GM06990 (cell line): ENCODE data around the gene CCDC88C.

Experiments
- DNase-seq: peaks from one replicate; pipeline ENCODE4 v3.0.0-alpha.2; 2011; ENCODE audit not compliant: insufficient read length; ENCODE audit errors: extremely low read depth
- H3K27me3 ChIP-seq: replicated peaks from 2 replicates; pipeline ENCODE4 v1.6.0; 2011; ENCODE audit warnings: low read length; ENCODE audit not compliant: control insufficient read depth, insufficient read depth
- H3K36me3 ChIP-seq: 2 replicates; pipeline ENCODE4 v1.5.1; 2011; ENCODE audit warnings: low read length; ENCODE audit not compliant: control insufficient read depth, insufficient read depth
- H3K4me3 ChIP-seq: replicated peaks from 2 replicates; pipeline ENCODE4 v1.5.1; 2011; ENCODE audit warnings: low read depth, mild to moderate bottlenecking, control low read depth, low read length
- CTCF ChIP-seq: IDR thresholded peaks from 2 replicates; pipeline ENCODE4 v1.5.1; 2011; ENCODE audit warnings: low read length, control low read depth, mild to moderate bottlenecking, inconsistent platforms; ENCODE audit not compliant: insufficient read depth, poor library complexity, severe bottlenecking

CCDC88C gene

GRCh38 chr14:91356181-91356763 lies 61.3 kb downstream of the CCDC88C start:
- TF ChIP-seq CTCF: no peak
- no peak for DNase-seq
- H3K36me3 ChIP-seq: peaks cover 7% of the 10 kb centered on the region
- no peaks in the 10 kb centered on the region for H3K27me3 ChIP-seq
- H3K4me3 ChIP-seq: peak overlapping the region; percentile 37

GRCh38 chr14:91354979-91355685 lies 62.5 kb downstream of the CCDC88C start:
- DNase-seq: no peak
- TF ChIP-seq CTCF: peak; percentile 58
- Histone ChIP-seq H3K36me3 (peaks cover 7% of the 10 kb centered on the region), H3K27me3 (no peaks in the 10 kb centered on the region), H3K4me3 (no peak overlapping the region; the same call in 1 of the 2 replicates)

GRCh38 chr14:91354221-91354916 lies 63.3 kb downstream of the CCDC88C start:
- peaks cover 7% of the 10 kb centered on the region for H3K36me3 ChIP-seq
- no peak for DNase-seq
- no peak for TF ChIP-seq CTCF
- no peak overlapping the region for H3K4me3 ChIP-seq
- no peaks in the 10 kb centered on the region for H3K27me3 ChIP-seq

GRCh38 chr14:91352728-91353692 lies 64.6 kb downstream of the CCDC88C start:
- Histone ChIP-seq H3K36me3 (peaks cover 5% of the 10 kb centered on the region), H3K27me3 (no peaks in the 10 kb centered on the region), H3K4me3 (no peak overlapping the region)
- DNase-seq: no peak
- TF ChIP-seq CTCF: no peak

- DNase-seq: no peak
- peaks cover 5% of the 10 kb centered on the region for H3K36me3 ChIP-seq
Observed at GRCh38 chr14:91352053-91352452, 65.6 kb downstream of the CCDC88C start.

More at GRCh38 chr14:91352053-91352452, 65.6 kb downstream of the CCDC88C start:
- no peak overlapping the region for H3K4me3 ChIP-seq
- no peak for TF ChIP-seq CTCF
- no peaks in the 10 kb centered on the region for H3K27me3 ChIP-seq
